Stimulated activated naive CD8-positive, alpha-beta T cell treated with anti-CD3 and anti-CD28 coated beads, Interleukin-15, Interleukin-2, amounts not matched to agents 100 ng/mL and 50 ng/mL, for 24 hours (primary cell): ENCODE measurements around the gene LRRC10B.

Experiments used
- H3K27ac Mint-ChIP-seq: one replicate; pipeline ENCODE4 v1.8.0; 2021; ENCODE audit warnings: mild to moderate bottlenecking, mixed read lengths
- H3K27me3 Mint-ChIP-seq: one replicate; pipeline ENCODE4 v1.8.0; 2021; ENCODE audit warnings: mixed read lengths
- H3K36me3 Mint-ChIP-seq: one replicate; pipeline ENCODE4 v1.8.0; 2021; ENCODE audit warnings: low read depth, mixed read lengths
- H3K4me1 Mint-ChIP-seq: one replicate; pipeline ENCODE4 v1.8.0; 2021; ENCODE audit warnings: low read depth, mixed read lengths
- H3K4me3 Mint-ChIP-seq: one replicate; pipeline ENCODE4 v1.8.0; 2021; ENCODE audit warnings: mild to moderate bottlenecking, mixed read lengths
- H3K9me3 Mint-ChIP-seq: one replicate; pipeline ENCODE4 v1.8.0; 2021; ENCODE audit warnings: mixed read lengths

Gene LRRC10B

GRCh38 chr11:61526229-61526628 is 17.7 kb downstream of the LRRC10B start:
- Mint-ChIP-seq H3K4me3 (no peak overlapping the region), H3K27ac (no peak overlapping the region), H3K36me3 (no peaks in the 10 kb centered on the region), H3K27me3 (peaks cover 6% of the 10 kb centered on the region), H3K4me1 (no peaks in the 10 kb centered on the region), H3K9me3 (no peaks in the 10 kb centered on the region)

- H3K4me1 Mint-ChIP-seq = no peaks in the 10 kb centered on the region
- no peaks in the 10 kb centered on the region for H3K9me3 Mint-ChIP-seq
- H3K27me3 Mint-ChIP-seq = peaks cover 6% of the 10 kb centered on the region
- no peak overlapping the region for H3K27ac Mint-ChIP-seq
- H3K4me3 Mint-ChIP-seq = no peak overlapping the region
- no peaks in the 10 kb centered on the region for H3K36me3 Mint-ChIP-seq
Measured at GRCh38 chr11:61526956-61527731, 18.6 kb downstream of the LRRC10B start.

- no peak overlapping the region for H3K27ac Mint-ChIP-seq
- peaks cover 6% of the 10 kb centered on the region for H3K27me3 Mint-ChIP-seq
Measured at GRCh38 chr11:61528114-61528513, 19.6 kb downstream of the LRRC10B start.

GRCh38 chr11:61529537-61530225 is 21.1 kb downstream of the LRRC10B start:
- no peak overlapping the region for H3K4me3 Mint-ChIP-seq
- H3K9me3 Mint-ChIP-seq = no peaks in the 10 kb centered on the region
- no peaks in the 10 kb centered on the region for H3K4me1 Mint-ChIP-seq
- H3K36me3 Mint-ChIP-seq = no peaks in the 10 kb centered on the region
- peaks cover 7% of the 10 kb centered on the region for H3K27me3 Mint-ChIP-seq
- H3K27ac Mint-ChIP-seq = no peak overlapping the region

More at GRCh38 chr11:61528114-61528513, 19.6 kb downstream of the LRRC10B start:
- Mint-ChIP-seq H3K9me3 (no peaks in the 10 kb centered on the region), H3K36me3 (no peaks in the 10 kb centered on the region), H3K4me1 (no peaks in the 10 kb centered on the region), H3K4me3 (no peak overlapping the region)

- H3K27me3 Mint-ChIP-seq = peaks cover 7% of the 10 kb centered on the region
- H3K27ac Mint-ChIP-seq = no peak overlapping the region
- H3K36me3 Mint-ChIP-seq = no peaks in the 10 kb centered on the region
- no peak overlapping the region for H3K4me3 Mint-ChIP-seq
- H3K9me3 Mint-ChIP-seq = no peaks in the 10 kb centered on the region
- H3K4me1 Mint-ChIP-seq = no peaks in the 10 kb centered on the region
Measured at GRCh38 chr11:61531044-61531443, 22.5 kb downstream of the LRRC10B start.

GRCh38 chr11:61532134-61533038 is 23.8 kb downstream of the LRRC10B start:
- Mint-ChIP-seq H3K4me3 (no peak overlapping the region), H3K27me3 (peaks cover 7% of the 10 kb centered on the region), H3K27ac (no peak overlapping the region), H3K36me3 (no peaks in the 10 kb centered on the region), H3K9me3 (no peaks in the 10 kb centered on the region), H3K4me1 (no peaks in the 10 kb centered on the region)

GRCh38 chr11:61533039-61533375 is 24.5 kb downstream of the LRRC10B start:
- Mint-ChIP-seq H3K4me3 (no peak overlapping the region), H3K4me1 (no peaks in the 10 kb centered on the region), H3K27me3 (peaks cover 7% of the 10 kb centered on the region), H3K9me3 (no peaks in the 10 kb centered on the region), H3K27ac (no peak overlapping the region), H3K36me3 (no peaks in the 10 kb centered on the region)

- Mint-ChIP-seq H3K9me3 (no peaks in the 10 kb centered on the region), H3K4me3 (no peak overlapping the region), H3K4me1 (no peaks in the 10 kb centered on the region), H3K27me3 (peaks cover 7% of the 10 kb centered on the region), H3K36me3 (no peaks in the 10 kb centered on the region), H3K27ac (no peak overlapping the region)
Measured at GRCh38 chr11:61533401-61533800, 24.9 kb downstream of the LRRC10B start.

- Mint-ChIP-seq H3K27me3 (peaks cover 6% of the 10 kb centered on the region), H3K4me1 (no peaks in the 10 kb centered on the region), H3K36me3 (no peaks in the 10 kb centered on the region), H3K9me3 (no peaks in the 10 kb centered on the region), H3K4me3 (no peak overlapping the region), H3K27ac (no peak overlapping the region)
Measured at GRCh38 chr11:61534025-61534932, 25.7 kb downstream of the LRRC10B start.

GRCh38 chr11:61534933-61535839 is 26.6 kb downstream of the LRRC10B start:
- no peaks in the 10 kb centered on the region for H3K36me3 Mint-ChIP-seq
- no peaks in the 10 kb centered on the region for H3K4me1 Mint-ChIP-seq
- no peaks in the 10 kb centered on the region for H3K9me3 Mint-ChIP-seq
- H3K4me3 Mint-ChIP-seq = no peak overlapping the region
- peaks cover 3% of the 10 kb centered on the region for H3K27me3 Mint-ChIP-seq
- H3K27ac Mint-ChIP-seq = no peak overlapping the region

GRCh38 chr11:61535998-61536675 is 27.6 kb downstream of the LRRC10B start:
- Mint-ChIP-seq H3K9me3 (no peaks in the 10 kb centered on the region), H3K27me3 (peaks cover 3% of the 10 kb centered on the region), H3K4me1 (no peaks in the 10 kb centered on the region), H3K27ac (no peak overlapping the region), H3K36me3 (no peaks in the 10 kb centered on the region), H3K4me3 (no peak overlapping the region)

GRCh38 chr11:61536676-61537270 is 28.2 kb downstream of the LRRC10B start:
- no peaks in the 10 kb centered on the region for H3K9me3 Mint-ChIP-seq
- H3K4me1 Mint-ChIP-seq = no peaks in the 10 kb centered on the region
- no peaks in the 10 kb centered on the region for H3K36me3 Mint-ChIP-seq
- H3K4me3 Mint-ChIP-seq = no peak overlapping the region
- H3K27me3 Mint-ChIP-seq = peaks cover 8% of the 10 kb centered on the region
- no peak overlapping the region for H3K27ac Mint-ChIP-seq

GRCh38 chr11:61537326-61537725 is 28.8 kb downstream of the LRRC10B start:
- Mint-ChIP-seq H3K4me1 (no peaks in the 10 kb centered on the region), H3K27me3 (peaks cover 8% of the 10 kb centered on the region), H3K9me3 (no peaks in the 10 kb centered on the region), H3K4me3 (no peak overlapping the region), H3K27ac (no peak overlapping the region), H3K36me3 (no peaks in the 10 kb centered on the region)
